Breast epithelium (tissue), 3 donors: ENCODE data around the gene C5AR2.

Experiments used
- CTCF ChIP-seq, 3 donors: fragments of 450-650 bp; IDR thresholded peaks; one replicate each; pipeline ENCODE4 v1.5.1; 2016 to 2017; ENCODE audit warnings: antibody characterized with exemption in 3 of 3, mild to moderate bottlenecking in 3 of 3, moderate library complexity in 3 of 3
- POLR2A ChIP-seq: fragments of 450-650 bp; IDR thresholded peaks from one replicate; pipeline ENCODE4 v1.6.1; 2016; ENCODE audit warnings: antibody characterized with exemption, mild to moderate bottlenecking, moderate library complexity
- POLR2AphosphoS5 ChIP-seq, 3 donors: sonication (generic); formaldehyde crosslinking; IDR thresholded peaks; one replicate each; pipeline ENCODE4 v1.6.1; 2017; ENCODE audit warnings: antibody characterized with exemption in 3 of 3

GRCh38 chr19:47377208-47377701 is 45.3 kb downstream of the C5AR2 start:
- TF ChIP-seq POLR2A (no peak), CTCF (IDR thresholded peaks at IDR 0.05) (no peak), POLR2AphosphoS5 (IDR thresholded peaks at IDR 0.05) (no peak)
